ENCODE data around the gene MARCKSL1. TPM values are rescaled to one million over a fixed set of nuclear protein-coding genes. Genes with fewer than 3 reads are reported as not detected.
A peak's percentile ranks its signal among the peaks of the same experiment; 100 is the strongest.
"Not testable (repeated sequence)": the region's sequence is repeated elsewhere in the genome, so short reads cannot be mapped to it uniquely, and the experiment has no call there.

Gene MARCKSL1
- total and polyA plus RNA-seq, 5 donors from 2014 or later, result 27.5 to 59.4 (median 41.7) TPM

DNA sequence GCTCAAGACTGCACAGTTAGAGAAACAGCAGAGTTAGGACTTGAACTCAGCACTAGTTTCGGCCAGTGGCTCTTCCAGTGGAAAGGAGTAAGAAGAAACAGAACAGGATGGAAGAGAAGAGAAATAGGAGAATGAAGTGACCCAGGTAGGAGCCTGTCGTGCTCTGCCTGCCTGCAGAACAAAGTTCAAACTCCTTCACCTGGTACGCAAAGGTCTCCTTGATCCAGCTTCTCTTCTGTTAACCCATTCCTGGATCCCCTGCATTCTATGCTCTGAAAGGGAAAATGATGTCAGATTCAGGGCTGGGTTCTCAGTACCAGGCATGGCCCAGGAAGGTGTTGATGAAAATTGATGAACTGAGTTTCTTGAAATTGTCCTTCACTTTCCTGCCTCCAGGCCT is 22.4 kb upstream of the MARCKSL1 start:
- Histone ChIP-seq H3K4me1 (ENCODE audit: control insufficient read depth, insufficient read depth, low read length, poor library complexity, severe bottlenecking) (peaks cover 21% of the 10 kb centered on the region), H3K9me3 (ENCODE audit: control insufficient read depth in 2 of 2, low read length in 2 of 2) (no peaks in the 10 kb centered on the region), H3K4me3 (ENCODE audit: low read depth, low read length) (no peak overlapping the region), H3K27me3 (ENCODE audit: control insufficient read depth, insufficient read depth, low read length) (no peaks in the 10 kb centered on the region), H3K27ac (ENCODE audit: insufficient read depth, low read length, poor library complexity, severe bottlenecking) (no peak overlapping the region), H3K36me3 (ENCODE audit: control insufficient read depth, insufficient read depth, low read length) (no peaks in the 10 kb centered on the region)
- DNase-seq (no peak), ATAC-seq (ENCODE audit: low read depth in 2 of 2) (no peak)
- H3K9me3 Mint-ChIP-seq, result no peaks in the 10 kb centered on the region
- peaks cover 13% of the 10 kb centered on the region for H3K27me3 Mint-ChIP-seq
- H3K4me1 Mint-ChIP-seq, result peaks cover 0 to 36% (median 22%) of the 10 kb centered on the region in 4 donors
- no peak overlapping the region for H3K4me3 Mint-ChIP-seq
- H3K27ac Mint-ChIP-seq, result no peak overlapping the region
- H3K36me3 Mint-ChIP-seq, result peaks cover 20% of the 10 kb centered on the region

DNA sequence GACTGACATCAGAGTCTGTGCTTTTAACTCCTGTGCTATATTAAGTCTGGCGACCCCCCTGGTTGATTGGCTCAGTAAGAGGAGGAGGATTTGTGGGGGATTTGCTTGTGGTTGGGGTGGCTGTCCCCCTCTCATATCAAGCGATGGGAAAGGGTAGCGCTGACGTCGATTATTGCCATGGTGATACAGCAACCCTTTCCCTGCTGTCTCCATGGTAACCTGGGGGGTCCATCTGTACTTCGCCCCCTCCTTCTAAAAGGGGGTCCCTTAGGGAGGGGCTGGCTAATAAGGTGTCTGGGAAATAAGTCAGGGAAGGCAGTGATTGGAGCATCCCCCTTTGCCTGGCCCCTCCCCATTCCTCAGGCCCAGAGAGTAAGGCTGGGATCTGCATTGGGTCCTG is 21.6 kb upstream of the MARCKSL1 start:
- H3K4me3 Mint-ChIP-seq, result no peak overlapping the region
- no peak overlapping the region for H3K27ac Mint-ChIP-seq
- no peak overlapping the region for H3K4me3 ChIP-seq (ENCODE audit: low read depth, low read length)
- no peak for DNase-seq
- H3K36me3 Mint-ChIP-seq, result peaks cover 13% of the 10 kb centered on the region
- no peaks in the 10 kb centered on the region for H3K9me3 ChIP-seq (ENCODE audit: control insufficient read depth in 2 of 2, low read length in 2 of 2)
- no peak overlapping the region for H3K27ac ChIP-seq (ENCODE audit: insufficient read depth, low read length, poor library complexity, severe bottlenecking)
- peaks cover 12% of the 10 kb centered on the region for H3K27me3 Mint-ChIP-seq
- ATAC-seq (ENCODE audit: low read depth in 2 of 2), result no peak
- no peaks in the 10 kb centered on the region for H3K9me3 Mint-ChIP-seq
- H3K27me3 ChIP-seq (ENCODE audit: control insufficient read depth, insufficient read depth, low read length), result no peaks in the 10 kb centered on the region
- H3K4me1 Mint-ChIP-seq, result peaks cover 0 to 38% (median 20%) of the 10 kb centered on the region in 4 donors
- H3K4me1 ChIP-seq (ENCODE audit: control insufficient read depth, insufficient read depth, low read length, poor library complexity, severe bottlenecking), result peaks cover 21% of the 10 kb centered on the region
- H3K36me3 ChIP-seq (ENCODE audit: control insufficient read depth, insufficient read depth, low read length), result no peaks in the 10 kb centered on the region

DNA sequence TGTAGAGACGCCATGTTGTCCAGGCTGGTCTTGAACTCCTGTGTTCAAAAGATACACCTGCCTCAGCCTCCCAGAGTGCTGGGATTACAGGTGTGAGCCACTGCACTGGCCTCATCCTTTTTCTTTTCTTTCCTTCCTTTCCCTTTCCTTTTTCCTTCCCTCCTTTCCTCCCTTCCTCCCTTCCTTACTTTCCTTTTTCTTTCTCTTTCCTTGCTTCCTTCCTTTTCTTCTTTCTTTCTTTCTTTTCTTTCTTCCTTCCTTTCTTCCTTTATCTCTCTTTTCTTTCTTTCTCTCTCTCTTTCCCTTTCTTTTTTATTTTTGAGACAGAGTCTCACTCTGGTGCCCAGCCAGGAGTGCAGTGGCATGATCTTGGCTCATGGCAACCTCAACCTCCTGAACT is 20.4 kb upstream of the MARCKSL1 start:
- Mint-ChIP-seq H3K27me3 (peaks cover 8% of the 10 kb centered on the region), H3K4me1 (peaks cover 0 to 39% (median 17%) of the 10 kb centered on the region in 4 donors), H3K36me3 (peaks cover 10% of the 10 kb centered on the region), H3K27ac (no peak overlapping the region), H3K9me3 (no peaks in the 10 kb centered on the region), H3K4me3 (peak overlapping the region in 1 of 4 donors; percentile 47)
- no peak overlapping the region for H3K27ac ChIP-seq (ENCODE audit: insufficient read depth, low read length, poor library complexity, severe bottlenecking)
- no peak for DNase-seq
- H3K36me3 ChIP-seq (ENCODE audit: control insufficient read depth, insufficient read depth, low read length), result no peaks in the 10 kb centered on the region
- H3K27me3 ChIP-seq (ENCODE audit: control insufficient read depth, insufficient read depth, low read length), result no peaks in the 10 kb centered on the region
- H3K9me3 ChIP-seq (ENCODE audit: control insufficient read depth in 2 of 2, low read length in 2 of 2), result no peaks in the 10 kb centered on the region
- no peak for ATAC-seq (ENCODE audit: low read depth in 2 of 2)
- H3K4me3 ChIP-seq (ENCODE audit: low read depth, low read length), result no peak overlapping the region
- H3K4me1 ChIP-seq (ENCODE audit: control insufficient read depth, insufficient read depth, low read length, poor library complexity, severe bottlenecking), result peaks cover 21% of the 10 kb centered on the region

DNA sequence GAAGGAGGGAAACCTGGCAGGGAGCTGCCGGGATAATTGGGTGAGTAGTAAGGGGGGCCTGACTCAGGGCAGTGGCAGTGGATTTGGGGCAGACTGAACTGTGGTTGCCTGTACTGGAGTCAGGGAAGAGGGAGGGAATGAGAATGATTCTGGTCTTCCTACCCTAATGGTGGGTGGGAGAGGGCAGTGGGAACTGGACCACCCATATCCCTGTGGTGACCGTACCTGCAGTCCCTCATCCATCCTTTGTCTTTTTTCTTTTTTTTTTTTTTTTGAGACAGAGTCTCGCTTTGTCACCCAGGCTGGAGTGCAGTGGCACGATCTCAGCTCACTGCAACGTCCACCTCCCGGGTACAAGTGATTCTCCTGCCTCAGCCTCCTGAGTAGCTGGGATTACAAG is 19.7 kb upstream of the MARCKSL1 start:
- H3K4me3 Mint-ChIP-seq; H3K27me3 Mint-ChIP-seq; H3K36me3 ChIP-seq (ENCODE audit: control insufficient read depth, insufficient read depth, low read length); H3K9me3 ChIP-seq (ENCODE audit: control insufficient read depth in 2 of 2, low read length in 2 of 2); H3K27ac ChIP-seq (ENCODE audit: insufficient read depth, low read length, poor library complexity, severe bottlenecking); H3K36me3 Mint-ChIP-seq; DNase-seq; H3K27me3 ChIP-seq (ENCODE audit: control insufficient read depth, insufficient read depth, low read length); ATAC-seq (ENCODE audit: low read depth in 2 of 2); H3K4me3 ChIP-seq (ENCODE audit: low read depth, low read length); H3K9me3 Mint-ChIP-seq; H3K27ac Mint-ChIP-seq: not testable (repeated sequence)
- peaks cover 0 to 40% (median 16%) of the 10 kb centered on the region in 4 donors for H3K4me1 Mint-ChIP-seq
- H3K4me1 ChIP-seq (ENCODE audit: control insufficient read depth, insufficient read depth, low read length, poor library complexity, severe bottlenecking), result peaks cover 19% of the 10 kb centered on the region

DNA sequence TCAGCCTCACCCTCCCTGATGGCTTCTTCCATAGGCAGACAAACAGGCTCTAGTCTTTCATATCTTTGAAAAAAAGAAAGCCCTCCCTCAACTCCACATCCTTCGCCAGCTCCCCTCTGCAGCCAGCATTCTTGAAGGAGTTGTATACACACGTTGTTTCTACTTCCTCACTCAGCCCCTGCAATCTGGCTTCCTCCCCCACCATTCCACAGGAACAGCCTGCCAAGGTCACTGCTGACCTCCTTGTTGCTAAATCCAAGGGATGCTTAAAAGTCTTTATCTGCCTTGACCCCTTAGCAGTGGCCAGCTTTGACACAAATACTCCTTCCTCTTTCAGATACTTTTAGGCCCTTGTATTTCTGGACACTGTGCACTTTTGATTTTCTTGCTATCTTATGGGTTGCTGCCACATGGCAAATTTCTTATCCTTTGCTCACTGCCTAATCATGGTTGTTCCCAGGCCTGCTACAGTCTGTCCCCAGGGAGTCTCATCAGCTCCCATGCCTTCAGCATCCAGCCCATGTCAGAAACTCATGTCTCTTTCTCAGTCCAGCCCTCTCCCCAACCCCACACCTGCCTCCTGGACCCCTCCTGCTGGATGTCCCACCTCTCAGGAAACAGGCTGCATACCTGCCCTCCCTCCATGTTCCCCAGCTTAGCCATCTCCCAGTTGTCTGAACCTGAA is 18.0 kb upstream of the MARCKSL1 start:
- Mint-ChIP-seq H3K4me1 (peaks cover 0 to 43% (median 18%) of the 10 kb centered on the region in 4 donors), H3K27ac (peak overlapping the region; percentile 32 to 91 (median 57)), H3K9me3 (no peaks in the 10 kb centered on the region), H3K4me3 (peak overlapping the region; percentile 23 to 83 (median 74)), H3K36me3 (peaks cover 10% of the 10 kb centered on the region), H3K27me3 (no peaks in the 10 kb centered on the region)
- Histone ChIP-seq H3K27me3 (ENCODE audit: control insufficient read depth, insufficient read depth, low read length) (no peaks in the 10 kb centered on the region), H3K36me3 (ENCODE audit: control insufficient read depth, insufficient read depth, low read length) (no peaks in the 10 kb centered on the region), H3K4me1 (ENCODE audit: control insufficient read depth, insufficient read depth, low read length, poor library complexity, severe bottlenecking) (peaks cover 15% of the 10 kb centered on the region), H3K9me3 (ENCODE audit: control insufficient read depth in 2 of 2, low read length in 2 of 2) (no peaks in the 10 kb centered on the region), H3K4me3 (ENCODE audit: low read depth, low read length) (no peak overlapping the region), H3K27ac (ENCODE audit: insufficient read depth, low read length, poor library complexity, severe bottlenecking) (no peak overlapping the region)
- DNase-seq (no peak), ATAC-seq (ENCODE audit: low read depth in 2 of 2) (no peak)

DNA sequence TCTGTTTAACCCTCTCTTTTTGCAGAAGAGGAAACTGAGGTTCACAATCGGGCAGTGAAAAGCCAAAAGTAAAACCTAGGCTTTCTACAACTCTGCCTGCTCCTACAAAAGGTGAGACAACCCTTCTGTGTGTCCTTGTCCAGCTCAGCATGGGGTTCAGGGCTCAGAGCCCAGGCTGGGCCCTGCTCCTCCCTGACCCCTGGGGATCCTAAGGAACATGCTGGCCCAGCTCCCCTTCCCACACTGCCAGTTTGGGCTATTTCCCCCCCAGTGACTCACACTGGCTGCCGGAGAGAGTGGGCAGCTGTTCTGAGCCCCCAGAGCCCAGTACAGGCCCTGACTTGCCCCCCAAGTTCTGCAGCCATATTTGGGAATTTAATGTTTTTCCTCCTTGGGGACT is 17.4 kb upstream of the MARCKSL1 start:
- Mint-ChIP-seq H3K27me3 (no peaks in the 10 kb centered on the region), H3K4me3 (peak overlapping the region; percentile 58 to 83 (median 69))
- DNase-seq, result no peak

DNA sequence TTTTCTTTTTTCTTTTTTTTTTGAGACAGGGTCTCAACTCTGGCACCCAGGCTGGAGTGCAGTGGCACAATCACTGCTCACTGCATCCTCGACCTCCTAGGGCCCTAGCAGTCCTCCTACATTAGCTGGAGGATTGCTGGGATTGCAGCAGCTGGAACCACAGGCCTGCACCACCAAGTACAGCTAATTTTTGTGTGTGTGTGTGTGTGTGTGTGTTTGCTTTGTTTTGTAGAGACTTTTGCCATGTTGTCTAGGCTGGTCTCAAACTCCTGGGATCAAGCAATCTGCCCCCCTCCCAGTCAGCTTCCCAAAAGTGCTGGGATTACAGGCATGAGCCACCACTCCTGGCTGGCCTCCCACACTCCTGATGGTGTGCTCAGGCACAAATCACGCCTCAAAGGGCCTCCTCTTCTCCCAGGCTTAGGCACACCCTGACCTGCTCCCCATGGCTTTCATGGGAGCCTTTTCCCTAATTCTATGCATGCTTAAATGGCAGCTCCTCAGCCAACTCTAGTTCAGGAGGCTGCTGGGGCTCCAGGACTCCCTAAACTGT is 16.9 kb upstream of the MARCKSL1 start:
- Mint-ChIP-seq H3K9me3 (no peaks in the 10 kb centered on the region), H3K4me3 (peak overlapping the region; percentile 72 to 88 (median 80)), H3K27ac (peak overlapping the region in 2 of 3 donors; percentile 42 to 44), H3K4me1 (peaks cover 0 to 54% (median 23%) of the 10 kb centered on the region in 4 donors), H3K27me3 (no peaks in the 10 kb centered on the region), H3K36me3 (peaks cover 10% of the 10 kb centered on the region)
- DNase-seq, result no peak
- Histone ChIP-seq H3K36me3 (ENCODE audit: control insufficient read depth, insufficient read depth, low read length) (no peaks in the 10 kb centered on the region), H3K4me1 (ENCODE audit: control insufficient read depth, insufficient read depth, low read length, poor library complexity, severe bottlenecking) (peaks cover 15% of the 10 kb centered on the region), H3K27ac (ENCODE audit: insufficient read depth, low read length, poor library complexity, severe bottlenecking) (no peak overlapping the region), H3K27me3 (ENCODE audit: control insufficient read depth, insufficient read depth, low read length) (no peaks in the 10 kb centered on the region), H3K4me3 (ENCODE audit: low read depth, low read length) (no peak overlapping the region), H3K9me3 (ENCODE audit: control insufficient read depth in 2 of 2, low read length in 2 of 2) (no peaks in the 10 kb centered on the region)
- ATAC-seq (ENCODE audit: low read depth in 2 of 2), result no peak

More for the DNA sequence above, 17.4 kb upstream of the MARCKSL1 start:
- no peaks in the 10 kb centered on the region for H3K27me3 ChIP-seq (ENCODE audit: control insufficient read depth, insufficient read depth, low read length)
- Mint-ChIP-seq H3K36me3 (peaks cover 10% of the 10 kb centered on the region), H3K4me1 (peaks cover 0 to 49% (median 21%) of the 10 kb centered on the region in 4 donors), H3K27ac (peak overlapping the region in 2 of 3 donors; percentile 42 to 57), H3K9me3 (no peaks in the 10 kb centered on the region)
- no peak overlapping the region for H3K27ac ChIP-seq (ENCODE audit: insufficient read depth, low read length, poor library complexity, severe bottlenecking)
- H3K9me3 ChIP-seq (ENCODE audit: control insufficient read depth in 2 of 2, low read length in 2 of 2), result no peaks in the 10 kb centered on the region
- H3K4me1 ChIP-seq (ENCODE audit: control insufficient read depth, insufficient read depth, low read length, poor library complexity, severe bottlenecking), result peaks cover 15% of the 10 kb centered on the region
- no peaks in the 10 kb centered on the region for H3K36me3 ChIP-seq (ENCODE audit: control insufficient read depth, insufficient read depth, low read length)
- no peak for ATAC-seq (ENCODE audit: low read depth in 2 of 2)
- H3K4me3 ChIP-seq (ENCODE audit: low read depth, low read length), result no peak overlapping the region
